Measurements from ENCODE around the gene CSK.

The CSK gene

GRCh38 chr15:74788042-74788682, 6.3 kb downstream of the CSK start:
- no peak for DNase-seq

GRCh38 chr15:74788683-74789151, 6.8 kb downstream of the CSK start:
- DNase-seq: no peak

GRCh38 chr15:74789171-74789631, 7.3 kb downstream of the CSK start:
- DNase-seq: no peak

- no peak for DNase-seq
Observed at GRCh38 chr15:74789741-74790079, 7.8 kb downstream of the CSK start.

GRCh38 chr15:74790080-74790916, 8.4 kb downstream of the CSK start:
- no peak for DNase-seq

GRCh38 chr15:74791007-74791406, 9.1 kb downstream of the CSK start:
- no peak for DNase-seq

GRCh38 chr15:74791667-74792066, 9.8 kb downstream of the CSK start:
- no peak for DNase-seq

- no peak for DNase-seq
Observed at GRCh38 chr15:74792227-74793016, 10.5 kb downstream of the CSK start.

- DNase-seq: peak; percentile 67
Observed at GRCh38 chr15:74793135-74794028, 11.5 kb downstream of the CSK start.

- no peak for DNase-seq
Observed at GRCh38 chr15:74794248-74794969, 12.5 kb downstream of the CSK start.

GRCh38 chr15:74794970-74795349, 13.1 kb downstream of the CSK start:
- no peak for DNase-seq

- no peak for DNase-seq
Observed at GRCh38 chr15:74795966-74796625, 14.2 kb downstream of the CSK start.

GRCh38 chr15:74798388-74799254, 16.7 kb downstream of the CSK start:
- DNase-seq: no peak

- DNase-seq: no peak
Observed at GRCh38 chr15:74799255-74799855, 17.5 kb downstream of the CSK start.

- peak; percentile 79 for DNase-seq
Observed at GRCh38 chr15:74799856-74800558, 18.1 kb downstream of the CSK start.

GRCh38 chr15:74800559-74801094, 18.7 kb downstream of the CSK start:
- no peak for DNase-seq

GRCh38 chr15:74801311-74801997, 19.6 kb downstream of the CSK start:
- no peak for DNase-seq

GRCh38 chr15:74802290-74802689, 20.4 kb downstream of the CSK start:
- DNase-seq: no peak

Data from activated T-cell treated with anti-CD3 and anti-CD28 coated beads for 4 hours (primary cell).